ENCODE results near the gene CFL1. TPM values are rescaled to one million over a fixed set of nuclear protein-coding genes. Genes with fewer than 3 reads are reported as not detected.

The CFL1 gene
- 2,078 to 2,355 TPM (median 2,242 TPM) in 5 replicates for total RNA-seq (2022; extraction: Qiagen RNA extraction)

GRCh38 chr11:65857853-65858680 lies at the start of gene CFL1:
Gene CFL1, minus strand, starts transcription at chr11:65858180. Its CDS starts 81 bp downstream, at chr11:65858099.

GRCh38 chr11:65900125-65900898 lies 42.3 kb upstream of the CFL1 start, which contains the start of gene FOSL1:
Gene FOSL1, minus strand, starts transcription at chr11:65900388. Its CDS starts 49 bp downstream, at chr11:65900339.

GRCh38 chr11:65890324-65891218 lies 32.6 kb upstream of the CFL1 start, which contains the start of gene CCDC85B:
Gene CCDC85B, plus strand, starts transcription at chr11:65890673. Its CDS starts 111 bp downstream, at chr11:65890784.

GRCh38 chr11:65888163-65888814 lies 30.3 kb upstream of the CFL1 start, which contains the start of gene FIBP:
Gene FIBP, minus strand, starts transcription at chr11:65888471. Its CDS starts 53 bp downstream, at chr11:65888418.

GRCh38 chr11:65879617-65880016 lies 21.6 kb upstream of the CFL1 start, which contains the start of gene CTSW:
Gene CTSW, plus strand, starts transcription at chr11:65879837. Its CDS starts 18 bp downstream, at chr11:65879855.

GRCh38 chr11:65872586-65873317 lies 14.8 kb upstream of the CFL1 start, which contains the start of gene EFEMP2:
Gene EFEMP2, minus strand, starts transcription at chr11:65872800. Its CDS starts 446 bp downstream, at chr11:65872354.

GRCh38 chr11:65860278-65861164 lies 2.5 kb upstream of the CFL1 start, which contains the start of gene MUS81:
Gene MUS81, plus strand, starts transcription at chr11:65860433. Its CDS starts 321 bp downstream, at chr11:65860754.

GRCh38 chr11:65833297-65834030 lies 24.5 kb downstream of the CFL1 start, which contains the start of gene SNX32:
Gene SNX32, plus strand, starts transcription at chr11:65833963. Its CDS starts 103 bp downstream, at chr11:65834066.

Other genes starting within 250 kb of the CFL1 start
- gene MAP3K11, start 244.0 kb downstream of the CFL1 start, total RNA-seq (2022; extraction: Qiagen RNA extraction), result 36.6 to 48.1 TPM (median 46.7 TPM) in 5 replicates
- 25.0 to 37.1 TPM (median 35.4 TPM) in 5 replicates for gene PCNX3, start 242.4 kb downstream of the CFL1 start, total RNA-seq (2022; extraction: Qiagen RNA extraction)
- 11.8 to 19.3 TPM (median 17.9 TPM) in 5 replicates for gene SIPA1, start 220.1 kb downstream of the CFL1 start, total RNA-seq (2022; extraction: Qiagen RNA extraction)
- gene RELA, start 195.3 kb downstream of the CFL1 start, total RNA-seq (2022; extraction: Qiagen RNA extraction), result 62.9 to 72.5 TPM (median 71.8 TPM) in 5 replicates
- 43.8 to 55.4 TPM (median 48.9 TPM) in 5 replicates for gene KAT5, start 145.9 kb downstream of the CFL1 start, total RNA-seq (2022; extraction: Qiagen RNA extraction)
- gene RNASEH2C, start 137.4 kb downstream of the CFL1 start, total RNA-seq (2022; extraction: Qiagen RNA extraction), result 20.9 to 52.9 TPM (median 48.6 TPM) in 5 replicates
- gene AP5B1, start 77.2 kb downstream of the CFL1 start, total RNA-seq (2022; extraction: Qiagen RNA extraction), result 7.6 to 12.1 TPM (median 12.1 TPM) in 5 replicates
- gene OVOL1, start 71.1 kb downstream of the CFL1 start, total RNA-seq (2022; extraction: Qiagen RNA extraction), result 0.07 to 0.08 TPM in 2 of 5 replicates, not detected in the others
- 0.09 TPM in 1 of 5 replicates, not detected in the others for gene SNX32, start 24.2 kb downstream of the CFL1 start, total RNA-seq (2022; extraction: Qiagen RNA extraction)
- gene MUS81, start 2.3 kb upstream of the CFL1 start, total RNA-seq (2022; extraction: Qiagen RNA extraction), result 26.7 to 36.3 TPM (median 33.7 TPM) in 5 replicates
- gene EFEMP2, start 14.6 kb upstream of the CFL1 start, total RNA-seq (2022; extraction: Qiagen RNA extraction), result 0.52 to 1.2 TPM (median 0.99 TPM) in 5 replicates
- gene CTSW, start 21.7 kb upstream of the CFL1 start, total RNA-seq (2022; extraction: Qiagen RNA extraction), result 0.11 TPM in 1 of 5 replicates, not detected in the others
- gene FIBP, start 30.3 kb upstream of the CFL1 start, total RNA-seq (2022; extraction: Qiagen RNA extraction), result 73.6 to 86.8 TPM (median 84.7 TPM) in 5 replicates
- gene CCDC85B, start 32.5 kb upstream of the CFL1 start, total RNA-seq (2022; extraction: Qiagen RNA extraction), result 22.2 to 49.0 TPM (median 44.4 TPM) in 5 replicates
- 122 to 190 TPM (median 138 TPM) in 5 replicates for gene FOSL1, start 42.2 kb upstream of the CFL1 start, total RNA-seq (2022; extraction: Qiagen RNA extraction)
- gene C11orf68, start 60.9 kb upstream of the CFL1 start, total RNA-seq (2022; extraction: Qiagen RNA extraction), result 32.8 to 52.7 TPM (median 45.5 TPM) in 5 replicates
- gene DRAP1, start 61.2 kb upstream of the CFL1 start, total RNA-seq (2022; extraction: Qiagen RNA extraction), result 171 to 273 TPM (median 214 TPM) in 5 replicates
- not detected in 5 replicates for gene TSGA10IP, start 87.3 kb upstream of the CFL1 start, total RNA-seq (2022; extraction: Qiagen RNA extraction)
- gene SART1, start 103.6 kb upstream of the CFL1 start, total RNA-seq (2022; extraction: Qiagen RNA extraction), result 46.4 to 64.2 TPM (median 56.3 TPM) in 5 replicates
- 38.1 to 40.8 TPM (median 39.6 TPM) in 5 replicates for gene EIF1AD, start 144.0 kb upstream of the CFL1 start, total RNA-seq (2022; extraction: Qiagen RNA extraction)
- gene BANF1, start 144.3 kb upstream of the CFL1 start, total RNA-seq (2022; extraction: Qiagen RNA extraction), result 377 to 509 TPM (median 484 TPM) in 5 replicates
- gene CST6, start 153.8 kb upstream of the CFL1 start, total RNA-seq (2022; extraction: Qiagen RNA extraction), result not detected in 5 replicates
- 1.2 to 2.2 TPM (median 1.7 TPM) in 5 replicates for gene CATSPER1, start 168.3 kb upstream of the CFL1 start, total RNA-seq (2022; extraction: Qiagen RNA extraction)
- not detected in 5 replicates for gene GAL3ST3, start 191.0 kb upstream of the CFL1 start, total RNA-seq (2022; extraction: Qiagen RNA extraction)
- gene SF3B2, start 194.2 kb upstream of the CFL1 start, total RNA-seq (2022; extraction: Qiagen RNA extraction), result 169 to 179 TPM (median 172 TPM) in 5 replicates
- gene PACS1, start 212.1 kb upstream of the CFL1 start, total RNA-seq (2022; extraction: Qiagen RNA extraction), result 58.3 to 88.8 TPM (median 77.4 TPM) in 5 replicates

Measured in A549 treated with Mapracorat at 1 μM for 4 hours (cell line).